GM12878 (cell line): ENCODE results near the gene FAM234A. TPM values are rescaled to one million over a fixed set of nuclear protein-coding genes. Genes with fewer than 3 reads are reported as not detected.

Experiments used
- ATAC-seq: fragments of 200-7000 bp; cut with Tn5 transposase; 3 replicates; pipeline ENCODE4 v1.9.1; 2020; ENCODE audit warnings: mild to moderate bottlenecking, moderate library complexity
- BruUV-seq: library from RNA; stranded (reverse); fragments of 400-500 nt; replicated peaks from 2 replicates; lab custom pipeline; 2021; lab: Mats Ljungman, UMichigan
- CTCF ChIA-PET: fragments of 300-600 bp; sonication (Branson Sonifier 250); formaldehyde crosslinking; extraction: SDS; loops from one replicate; lab custom pipeline; 2021; ENCODE audit warnings: inconsistent platforms; lab: Yijun Ruan, JAX
- POLR2A ChIA-PET: fragments of 350-600 bp; formaldehyde crosslinking; extraction: SDS; loops from one replicate; lab custom pipeline; 2021; ENCODE audit warnings: inconsistent platforms; lab: Charles Lee
- RAD21 ChIA-PET: fragments of 300-600 bp; sonication (Branson Sonifier 250); formaldehyde crosslinking; loops from one replicate; lab custom pipeline; 2023; ENCODE audit warnings: antibody characterized with exemption; ENCODE audit not compliant: unreplicated experiment; lab: Charles Lee
- SMC1A ChIA-PET: fragments of 300-600 bp; sonication (Branson Sonifier 250); formaldehyde crosslinking; loops from one replicate; lab custom pipeline; 2023; ENCODE audit not compliant: unreplicated experiment, uncharacterized antibody; lab: Charles Lee
- DNase-seq: peaks from one replicate; pipeline ENCODE4 v3.0.0-alpha.2; 2011; ENCODE audit warnings: low read depth, low spot score
- FAIRE-seq: peaks from 3 replicates; lab custom pipeline; 2011; peaks lifted over from hg19 to GRCh38; lab: Jason Lieb, UNC
- H2AFZ ChIP-seq: 2 replicates; pipeline ENCODE4 v1.6.0; 2011; ENCODE audit warnings: low read depth, low read length, control low read depth; ENCODE audit not compliant: control insufficient read depth
- H3K27ac ChIP-seq: 2 replicates; pipeline ENCODE4 v1.5.1; 2011; ENCODE audit warnings: control low read depth; ENCODE audit not compliant: control insufficient read depth, insufficient read depth
- H3K27me3 ChIP-seq, 2 experiments: replicated peaks in 1 of 2; 2 replicates each; pipeline versions ENCODE4 v1.6.0 to v1.6.1; 2011; ENCODE audit warnings: low read length in 1 of 2; ENCODE audit not compliant: control insufficient read depth in 2 of 2, insufficient read depth in 2 of 2
- H3K36me3 ChIP-seq, 2 experiments: 2 replicates each; pipeline ENCODE4 v1.5.1; 2011; ENCODE audit warnings: low read length in 1 of 2; ENCODE audit not compliant: control insufficient read depth in 2 of 2, insufficient read depth in 2 of 2
- H3K4me1 ChIP-seq: 2 replicates; pipeline ENCODE4 v1.6.1; 2011; ENCODE audit warnings: mild to moderate bottlenecking, low read length, moderate library complexity, mixed read lengths; ENCODE audit not compliant: control insufficient read depth, insufficient read depth
- H3K4me2 ChIP-seq: 2 replicates; pipeline ENCODE4 v1.6.0; 2011; ENCODE audit warnings: control low read depth; ENCODE audit not compliant: control insufficient read depth, insufficient read depth
- H3K4me3 ChIP-seq: fragments of 200-600 bp; sonication (generic); 2 replicates; pipeline ENCODE4 v1.5.1; 2016
- H3K79me2 ChIP-seq: 2 replicates; pipeline ENCODE4 v1.6.0; 2011; ENCODE audit warnings: low read length; ENCODE audit not compliant: control insufficient read depth, insufficient read depth
- H3K9ac ChIP-seq: 2 replicates; pipeline ENCODE4 v1.8.0; 2011; ENCODE audit warnings: low read length, control low read depth, mixed read lengths; ENCODE audit not compliant: control insufficient read depth, insufficient read depth
- H3K9me3 ChIP-seq: replicated peaks from 3 replicates; pipeline ENCODE4 v1.5.1; 2011; ENCODE audit warnings: mild to moderate bottlenecking, low read length; ENCODE audit not compliant: control insufficient read depth, insufficient read depth
- H4K20me1 ChIP-seq: 2 replicates; pipeline ENCODE4 v1.6.0; 2011; ENCODE audit not compliant: control insufficient read depth, insufficient read depth
- ATF7 ChIP-seq: fragments of 450-650 bp; IDR thresholded peaks from 2 replicates; pipeline ENCODE4 v1.6.1; 2016; ENCODE audit warnings: low read depth, mild to moderate bottlenecking
- BCL11A ChIP-seq: IDR thresholded peaks from 2 replicates; pipeline ENCODE4 v1.6.1; 2011; ENCODE audit warnings: low read depth, low read length
- BCLAF1 ChIP-seq: fragments of 450-650 bp; IDR thresholded peaks from 2 replicates; pipeline ENCODE4 v1.6.1; 2017; ENCODE audit warnings: antibody characterized with exemption, mild to moderate bottlenecking, moderate library complexity
- ELK1 ChIP-seq: IDR thresholded peaks from 2 replicates; pipeline ENCODE4 v1.6.1; 2012; ENCODE audit warnings: low read depth, low read length, improper control_type of control experiment
- HDAC6 ChIP-seq: fragments of 200-600 bp; sonication (generic); IDR thresholded peaks from one replicate; pipeline ENCODE4 v1.8.0; 2017; ENCODE audit warnings: antibody characterized with exemption; ENCODE audit not compliant: unreplicated experiment
- IRF3 ChIP-seq: fragments of 450-650 bp; IDR thresholded peaks from 2 replicates; pipeline ENCODE4 v1.6.1; 2014; ENCODE audit warnings: mild to moderate bottlenecking
- MYB ChIP-seq: fragments of 150-350 bp; IDR thresholded peaks from 2 replicates; pipeline ENCODE4 v1.6.1; 2014; ENCODE audit warnings: mild to moderate bottlenecking, low read depth, low read length, borderline replicate concordance
- NFIC ChIP-seq: IDR thresholded peaks from 2 replicates; pipeline ENCODE4 v1.6.1; 2012; ENCODE audit warnings: low read depth, mild to moderate bottlenecking, inconsistent platforms, low read length, moderate library complexity
- NRF1 ChIP-seq: conservative IDR thresholded peaks from 2 replicates; pipeline ENCODE4 v1.6.1; 2011; ENCODE audit warnings: mild to moderate bottlenecking, low read depth, low read length, improper control_type of control experiment
- POLR2A ChIP-seq: IDR thresholded peaks from 2 replicates; pipeline ENCODE4 v1.6.1; 2011; ENCODE audit warnings: low read depth, mild to moderate bottlenecking, low read length
- RAD21 ChIP-seq: IDR thresholded peaks from 2 replicates; pipeline ENCODE4 v1.6.1; 2011; ENCODE audit warnings: mild to moderate bottlenecking, low read depth, low read length, moderate library complexity; ENCODE audit not compliant: insufficient read depth
- SIX5 ChIP-seq: IDR thresholded peaks from 2 replicates; pipeline ENCODE4 v1.6.1; 2011; ENCODE audit warnings: mild to moderate bottlenecking, low read depth, low read length, moderate library complexity; ENCODE audit not compliant: severe bottlenecking
- SUPT20H ChIP-seq: IDR thresholded peaks from 2 replicates; pipeline ENCODE4 v1.6.1; 2011; ENCODE audit warnings: low read depth, mild to moderate bottlenecking, low read length, moderate library complexity, borderline replicate concordance; ENCODE audit not compliant: control insufficient read depth
- TAF1 ChIP-seq: IDR thresholded peaks from 2 replicates; pipeline ENCODE4 v1.6.1; 2011; ENCODE audit warnings: mild to moderate bottlenecking, low read depth, low read length, borderline replicate concordance
- WGBS: methylation state at CpG from one replicate; pipeline ENCODE4 v1.1.6; 2016; ENCODE audit warnings: low lambda C conversion rate; ENCODE audit not compliant: insufficient replicate concordance, insufficient coverage; ENCODE audit errors: missing lambda C conversion rate; 5-methylcytosine and 5-hydroxymethylcytosine counted together
- in situ Hi-C: fragments of 300-500 bp; cut with MboI; formaldehyde crosslinking; loops from 9 replicates; pipeline ENCODE4 v1.14.3; 2018; ENCODE audit warnings: mixed read lengths
- intact Hi-C: fragments of 100-400 bp; cut with micrococcal nuclease; formaldehyde crosslinking; loops from one replicate; pipeline ENCODE4 v1.14.2; 2022; ENCODE audit not compliant: unreplicated experiment
- polyA plus RNA-seq, 11 experiments: library from polyadenylated mRNA; depleted of rRNA in 4 of 11; unstranded in 6 of 11; stranded (reverse) in 5 of 11; fragments of >200 nt; fragmentation: Nextera tagmentation in 4 of 11; fragmentation: Illumina TruSeq in 1 of 11; extraction: Ambion mirVana in 4 of 11; extraction: Trizol in 1 of 11; gene quantifications; 1 replicate in 1 of 11; 2 replicates in 10 of 11; pipeline versions ENCODE4 v1.2.1 to v1.2.3, GENCODE V29; 2011 to 2016; ENCODE audit warnings: inconsistent platforms in 2 of 11, missing spikeins in 2 of 11, low read depth in 1 of 11
- total RNA-seq, 4 experiments: library from RNA; depleted of rRNA in 3 of 4; stranded (reverse); fragments of >200 nt in 3 of 4; fragmentation: Illumina TruSeq in 1 of 4; extraction: Trizol in 1 of 4; gene quantifications; 2 replicates each; pipeline versions ENCODE4 v1.2.1 to v1.2.3, GENCODE V29; 2013 to 2021

FAM234A gene
- total and polyA plus RNA-seq, 10 of the 15 experiments (the other 5 are each of a cell fraction or from before 2014, with no cell fraction given), result 1.6 to 37.6 (median 17.3) TPM

GRCh38 chr16:194516-194915 is 40.1 kb upstream of the FAM234A start:
- no peaks in the 10 kb centered on the region for H3K79me2 ChIP-seq
- no peak overlapping the region for H3K9ac ChIP-seq
- H3K4me3 ChIP-seq, result no peak overlapping the region
- no TSS peak for BruUV-seq
- ChIA-PET CTCF (no interaction called here), SMC1A (no interaction called here), POLR2A (interaction anchor here (1.0 kb wide), 1 partner anchor 7 kb away, joined by 3 read pairs; no protein-coding TSS in a partner anchor), RAD21 (no interaction called here)
- TF ChIP-seq TAF1, result no peak
- no peak for TF ChIP-seq MYB
- no peak for TF ChIP-seq ELK1
- H3K36me3 ChIP-seq, result peaks cover 16 to 23% of the 10 kb centered on the region in 2 experiments
- in situ Hi-C loops, result no loop called here
- WGBS, result 96% methylated on average over 6 of the region's 6 CpGs
- H4K20me1 ChIP-seq, result no peaks in the 10 kb centered on the region
- H3K4me2 ChIP-seq, result no peak overlapping the region
- ATAC-seq (no peak), FAIRE-seq (no peak), DNase-seq (no peak)
- no peaks in the 10 kb centered on the region for H3K4me1 ChIP-seq
- intact Hi-C loops, result no loop called here
- H3K9me3 ChIP-seq, result no peaks in the 10 kb centered on the region
- H3K27me3 ChIP-seq, result no peaks in the 10 kb centered on the region
- H2AFZ ChIP-seq, result no peak overlapping the region
- no peak overlapping the region for H3K27ac ChIP-seq

- WGBS, result 85% methylated on average over 4 of the region's 5 CpGs
- Histone ChIP-seq H3K27me3 (no peaks in the 10 kb centered on the region), H3K36me3 (peaks cover 14 to 25% of the 10 kb centered on the region in 2 experiments), H3K9me3 (no peaks in the 10 kb centered on the region), H3K4me2 (no peak overlapping the region), H3K79me2 (no peaks in the 10 kb centered on the region), H3K4me1 (no peaks in the 10 kb centered on the region), H3K9ac (no peak overlapping the region), H3K27ac (no peak overlapping the region), H4K20me1 (no peaks in the 10 kb centered on the region), H3K4me3 (no peak overlapping the region), H2AFZ (no peak overlapping the region)
- ChIA-PET RAD21 (no interaction called here), SMC1A (interaction anchor here (0.6 kb wide), 1 partner anchor 35 kb away, joined by 3 read pairs; the partner anchor contains the start of gene FAM234A), POLR2A (interaction anchor here (0.5 kb wide), 1 partner anchor 137 kb away, joined by 3 read pairs; no protein-coding TSS in a partner anchor), CTCF (no interaction called here)
- ATAC-seq (no peak), DNase-seq (no peak), FAIRE-seq (no peak)
- BruUV-seq, result no TSS peak
- intact Hi-C loops, result no loop called here
- in situ Hi-C loops, result no loop called here
- TF ChIP-seq HDAC6 (no peak), BCLAF1 (no peak), IRF3 (no peak), ATF7 (no peak), SUPT20H (no peak), NFIC (no peak), NRF1 (no peak), RAD21 (no peak), BCL11A (no peak), POLR2A (no peak), SIX5 (no peak)
Observed at GRCh38 chr16:200388-200787, 34.2 kb upstream of the FAM234A start.
